Thymus (tissue), 11 donors: Measurements from ENCODE around the gene AGBL3. TPM values are rescaled to one million over a fixed set of nuclear protein-coding genes. Genes with fewer than 3 reads are reported as not detected.
"Not testable (repeated sequence)": the region's sequence is repeated elsewhere in the genome, so short reads cannot be mapped to it uniquely, and the experiment has no call there.

Source experiments
- DNase-seq, 9 donors: peaks; one replicate each; pipeline ENCODE4 v3.0.0-alpha.2; 2013; ENCODE audit warnings: low spot score in 9 of 9, low read depth in 6 of 9, missing footprints in 1 of 9
- H3K27ac ChIP-seq, 2 donors: one replicate each; pipeline ENCODE4 v1.5.1; 2013; ENCODE audit warnings: control low read depth in 1 of 2, low read depth in 1 of 2, low read length in 1 of 2, mild to moderate bottlenecking in 1 of 2, moderate library complexity in 1 of 2
- H3K27me3 ChIP-seq, 2 donors: one replicate each; pipeline ENCODE4 v1.5.1; 2013; ENCODE audit warnings: low read length in 1 of 2; ENCODE audit not compliant: control insufficient read depth in 2 of 2, insufficient read depth in 1 of 2
- H3K36me3 ChIP-seq, 2 donors: one replicate each; pipeline ENCODE4 v1.5.1; 2013; ENCODE audit warnings: low read length in 1 of 2, mild to moderate bottlenecking in 1 of 2, moderate library complexity in 1 of 2; ENCODE audit not compliant: control insufficient read depth in 2 of 2, insufficient read depth in 2 of 2
- H3K4me1 ChIP-seq, 2 donors: one replicate each; pipeline ENCODE4 v1.5.1; 2013; ENCODE audit warnings: low read length in 2 of 2; ENCODE audit not compliant: control insufficient read depth in 2 of 2, insufficient read depth in 2 of 2
- H3K4me3 ChIP-seq, 2 donors: one replicate each; pipeline ENCODE4 v1.5.1; 2013; ENCODE audit warnings: low read length in 2 of 2, control low read depth in 1 of 2, mild to moderate bottlenecking in 1 of 2
- H3K9me3 ChIP-seq, 2 donors: one replicate each; pipeline ENCODE4 v1.5.1; 2013; ENCODE audit warnings: low read length in 1 of 2, mild to moderate bottlenecking in 1 of 2; ENCODE audit not compliant: control insufficient read depth in 2 of 2, insufficient read depth in 1 of 2
- WGBS: extraction: QIAGEN DNeasy Blood & Tissue Kit; methylation state at CpG from one replicate; pipeline ENCODE4 v1.1.7; 2013; 5-methylcytosine and 5-hydroxymethylcytosine counted together
- polyA plus RNA-seq: library from polyadenylated mRNA; stranded (reverse); fragments of 200-250 nt; gene quantifications from one replicate; pipeline ENCODE4 v1.2.3, GENCODE V29; 2013
- total RNA-seq: library from RNA; stranded (reverse); fragments of 120-200 nt; gene quantifications from one replicate; pipeline ENCODE4 v1.2.4, GENCODE V29; 2013
- donor health status: healthy.

Gene AGBL3
- total and polyA plus RNA-seq, 2 donors, result 1.9 TPM

GRCh38 chr7:135170274-135170997, 184.1 kb downstream of the AGBL3 start, which contains the start of gene CYREN:
TSS of gene CYREN (minus strand) at chr7:135170707. CDS start at chr7:135168922, 1,785 bp downstream.
- peak within 1 kb of the TSS; percentile 93 to 100 for H3K4me3 ChIP-seq
- under 1% methylated on average over 77 of the region's 77 CpGs for WGBS
- peaks cover 5 to 18% of the 10 kb centered on the region in 2 donors for H3K4me1 ChIP-seq

GRCh38 chr7:135170998-135171481, 184.7 kb downstream of the AGBL3 start:
- H3K36me3 ChIP-seq, result peaks cover 26 to 27% of the 10 kb centered on the region in 2 donors
- H3K4me1 ChIP-seq, result peaks cover 5 to 18% of the 10 kb centered on the region in 2 donors
- H3K27me3 ChIP-seq, DNase-seq, H3K9me3 ChIP-seq: not testable (repeated sequence)
- H3K4me3 ChIP-seq, result peak overlapping the region; percentile 93 to 100
- peak overlapping the region; percentile 96 to 98 for H3K27ac ChIP-seq
- 19% methylated on average over 12 of the region's 12 CpGs for WGBS

More at GRCh38 chr7:135170274-135170997, 184.1 kb downstream of the AGBL3 start, which contains the start of gene CYREN:
- no peaks in the 10 kb centered on the region for H3K9me3 ChIP-seq
- H3K36me3 ChIP-seq, result peaks cover 32 to 33% of the 10 kb centered on the region in 2 donors
- DNase-seq, result peak; percentile 47 to 93 (median 82)
- no peaks in the 10 kb centered on the region for H3K27me3 ChIP-seq
- peak within 1 kb of the TSS; percentile 96 to 98 for H3K27ac ChIP-seq

GRCh38 chr7:135171581-135172291, 185.4 kb downstream of the AGBL3 start:
- WGBS, result 91% methylated on average over 19 of the region's 19 CpGs
- H3K27ac ChIP-seq, result peak overlapping the region; percentile 55 to 77
- H3K4me3 ChIP-seq, H3K9me3 ChIP-seq, DNase-seq, H3K27me3 ChIP-seq: not testable (repeated sequence)
- H3K4me1 ChIP-seq, result peaks cover 5 to 18% of the 10 kb centered on the region in 2 donors
- peaks cover 19 to 20% of the 10 kb centered on the region in 2 donors for H3K36me3 ChIP-seq

- not testable (repeated sequence) for H3K36me3 ChIP-seq, H3K9me3 ChIP-seq, H3K27ac ChIP-seq, H3K27me3 ChIP-seq, H3K4me3 ChIP-seq, DNase-seq
- peaks cover 5 to 10% of the 10 kb centered on the region in 2 donors for H3K4me1 ChIP-seq
- 96% methylated on average over 4 of the region's 4 CpGs for WGBS
Observed at GRCh38 chr7:135173916-135174315, 187.6 kb downstream of the AGBL3 start.

- H3K4me1 ChIP-seq, result peaks cover 0 to under 1% of the 10 kb centered on the region in 2 donors
- H3K4me3 ChIP-seq, result no peak overlapping the region
- WGBS, result 97% methylated on average over 7 of the region's 7 CpGs
- DNase-seq, result no peak
- H3K27ac ChIP-seq, result no peak overlapping the region
- no peaks in the 10 kb centered on the region for H3K9me3 ChIP-seq
- H3K27me3 ChIP-seq, result no peaks in the 10 kb centered on the region
- H3K36me3 ChIP-seq, result no peaks in the 10 kb centered on the region
Observed at GRCh38 chr7:135174941-135175340, 188.6 kb downstream of the AGBL3 start.

- Histone ChIP-seq H3K4me1 (no peaks in the 10 kb centered on the region), H3K4me3 (no peak overlapping the region), H3K27ac (no peak overlapping the region), H3K27me3 (no peaks in the 10 kb centered on the region), H3K36me3 (no peaks in the 10 kb centered on the region), H3K9me3 (peaks cover 0 to 4% of the 10 kb centered on the region in 2 donors)
- WGBS, result 97% methylated on average over 6 of the region's 6 CpGs
- no peak for DNase-seq
Observed at GRCh38 chr7:135175931-135176330, 189.6 kb downstream of the AGBL3 start.

GRCh38 chr7:135177028-135177696, 190.9 kb downstream of the AGBL3 start:
- H3K36me3 ChIP-seq, result peaks cover 0 to 1% of the 10 kb centered on the region in 2 donors
- no peak overlapping the region for H3K4me3 ChIP-seq
- no peak for DNase-seq
- peaks cover 6% of the 10 kb centered on the region in 2 donors for H3K9me3 ChIP-seq
- no peak overlapping the region for H3K27ac ChIP-seq
- H3K27me3 ChIP-seq, result no peaks in the 10 kb centered on the region
- 97% methylated on average over 9 of the region's 9 CpGs for WGBS
- H3K4me1 ChIP-seq, result no peaks in the 10 kb centered on the region

GRCh38 chr7:135178364-135178763, 192.1 kb downstream of the AGBL3 start:
- Histone ChIP-seq H3K4me1 (no peaks in the 10 kb centered on the region), H3K9me3 (peaks cover 13 to 14% of the 10 kb centered on the region in 2 donors), H3K36me3 (peaks cover 0 to 7% of the 10 kb centered on the region in 2 donors), H3K4me3 (no peak overlapping the region), H3K27me3 (no peaks in the 10 kb centered on the region), H3K27ac (no peak overlapping the region)
- WGBS, result 93% methylated on average over 13 of the region's 13 CpGs
- DNase-seq, result no peak
